RWPE2 (cell line): ENCODE data around the gene TAF1B.
A peak's percentile ranks its signal among the peaks of the same experiment; 100 is the strongest.

Source experiments
- ATAC-seq: fragments of 200-7000 bp; cut with Tn5 transposase; 3 replicates; pipeline ENCODE4 v1.9.1; 2021; ENCODE audit warnings: low read depth
- DNase-seq: peaks from one replicate; pipeline ENCODE4 v3.0.0-alpha.2; 2020; ENCODE audit warnings: low spot score
- H3K27ac ChIP-seq: fragments of 450-650 bp; 2 replicates; pipeline ENCODE4 v1.5.1; 2017; ENCODE audit warnings: mild to moderate bottlenecking; ENCODE audit not compliant: poor library complexity, severe bottlenecking
- H3K27me3 ChIP-seq: fragments of 250-450 bp; sonication (Bioruptor Pico); 2 replicates; pipeline ENCODE4 v1.5.1; 2021; ENCODE audit warnings: mild to moderate bottlenecking, moderate library complexity; ENCODE audit not compliant: insufficient read depth, poor library complexity, severe bottlenecking
- H3K36me3 ChIP-seq: fragments of 250-450 bp; sonication (Bioruptor Pico); 2 replicates; pipeline ENCODE4 v1.5.1; 2020; ENCODE audit warnings: low read depth, mild to moderate bottlenecking, moderate library complexity
- H3K4me1 ChIP-seq: fragments of 250-450 bp; sonication (Bioruptor Pico); 2 replicates; pipeline ENCODE4 v1.5.1; 2021; ENCODE audit warnings: mild to moderate bottlenecking, moderate library complexity; ENCODE audit not compliant: insufficient read depth, poor library complexity, severe bottlenecking
- H3K4me3 ChIP-seq: fragments of 250-450 bp; sonication (Bioruptor Pico); 2 replicates; pipeline ENCODE4 v1.5.1; 2021; ENCODE audit warnings: mild to moderate bottlenecking, moderate library complexity; ENCODE audit not compliant: severe bottlenecking
- H3K9me3 ChIP-seq: fragments of 250-450 bp; sonication (Bioruptor Pico); 2 replicates; pipeline ENCODE4 v1.5.1; 2021; ENCODE audit warnings: mild to moderate bottlenecking, moderate library complexity; ENCODE audit not compliant: severe bottlenecking
- CTCF ChIP-seq: fragments of 450-650 bp; IDR thresholded peaks from one replicate; pipeline ENCODE4 v1.5.1; 2017; ENCODE audit warnings: mild to moderate bottlenecking, moderate library complexity; ENCODE audit not compliant: poor library complexity, severe bottlenecking

The TAF1B gene

GRCh38 chr2:9975805-9976447, 132.7 kb downstream of the TAF1B start:
- Histone ChIP-seq H3K9me3 (no peaks in the 10 kb centered on the region), H3K27me3 (no peaks in the 10 kb centered on the region), H3K4me3 (no peak overlapping the region), H3K36me3 (no peaks in the 10 kb centered on the region), H3K4me1 (peaks cover 14% of the 10 kb centered on the region), H3K27ac (no peak overlapping the region)
- peak; percentile 95 for ATAC-seq
- TF ChIP-seq CTCF = no peak
- DNase-seq = no peak

GRCh38 chr2:9979977-9980376, 136.7 kb downstream of the TAF1B start:
- ATAC-seq = no peak
- Histone ChIP-seq H3K4me1 (peaks cover 8% of the 10 kb centered on the region), H3K27me3 (no peaks in the 10 kb centered on the region), H3K4me3 (no peak overlapping the region), H3K27ac (no peak overlapping the region), H3K36me3 (no peaks in the 10 kb centered on the region), H3K9me3 (no peaks in the 10 kb centered on the region)
- TF ChIP-seq CTCF = no peak
- no peak for DNase-seq

GRCh38 chr2:9980520-9980919, 137.2 kb downstream of the TAF1B start:
- no peak overlapping the region for H3K4me3 ChIP-seq
- no peaks in the 10 kb centered on the region for H3K27me3 ChIP-seq
- no peak overlapping the region for H3K27ac ChIP-seq
- no peaks in the 10 kb centered on the region for H3K9me3 ChIP-seq
- no peaks in the 10 kb centered on the region for H3K36me3 ChIP-seq
- no peak for DNase-seq
- ATAC-seq = no peak
- no peak for TF ChIP-seq CTCF
- H3K4me1 ChIP-seq = peaks cover 7% of the 10 kb centered on the region

GRCh38 chr2:9981655-9982054, 138.4 kb downstream of the TAF1B start:
- Histone ChIP-seq H3K36me3 (no peaks in the 10 kb centered on the region), H3K27ac (no peak overlapping the region), H3K27me3 (no peaks in the 10 kb centered on the region), H3K4me3 (no peak overlapping the region), H3K4me1 (no peaks in the 10 kb centered on the region), H3K9me3 (no peaks in the 10 kb centered on the region)
- DNase-seq (no peak), ATAC-seq (no peak)
- TF ChIP-seq CTCF = no peak

- Histone ChIP-seq H3K36me3 (no peaks in the 10 kb centered on the region), H3K4me1 (no peaks in the 10 kb centered on the region), H3K27ac (no peak overlapping the region), H3K4me3 (no peak overlapping the region), H3K27me3 (no peaks in the 10 kb centered on the region), H3K9me3 (no peaks in the 10 kb centered on the region)
- DNase-seq (no peak), ATAC-seq (no peak)
- no peak for TF ChIP-seq CTCF
Measured at GRCh38 chr2:9982248-9982647, 139.0 kb downstream of the TAF1B start.
